NCI-H2196 treated with DMSO at 0.1 percent for 48 hours (cell line): ENCODE results near the gene RCSD1.

Source experiments
- DNase-seq: peaks from one replicate; lab custom pipeline; 2025; ENCODE audit not compliant: unreplicated experiment; lab: John Stamatoyannopoulos, UW

RCSD1 gene

DNA sequence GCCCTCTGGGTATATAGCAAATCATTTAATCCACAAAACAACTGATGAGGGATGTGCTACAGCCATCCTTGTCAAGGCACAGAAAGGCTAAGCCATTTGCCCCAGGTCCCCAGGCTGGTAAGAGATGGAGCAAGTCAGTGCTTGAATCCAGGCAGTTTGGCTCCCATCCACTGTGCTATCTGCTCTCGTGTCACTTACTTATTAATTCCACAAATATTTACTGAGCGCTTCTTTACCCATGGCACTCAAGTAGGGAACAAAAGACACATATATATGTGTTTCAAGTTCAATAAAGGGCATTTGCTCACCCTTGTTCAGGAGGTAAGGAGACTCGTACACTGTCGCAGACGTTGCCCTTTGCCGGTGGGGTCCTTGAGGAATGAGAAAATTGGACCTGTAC, 53.2 kb downstream of the RCSD1 start:
- DNase-seq: no peak

DNA sequence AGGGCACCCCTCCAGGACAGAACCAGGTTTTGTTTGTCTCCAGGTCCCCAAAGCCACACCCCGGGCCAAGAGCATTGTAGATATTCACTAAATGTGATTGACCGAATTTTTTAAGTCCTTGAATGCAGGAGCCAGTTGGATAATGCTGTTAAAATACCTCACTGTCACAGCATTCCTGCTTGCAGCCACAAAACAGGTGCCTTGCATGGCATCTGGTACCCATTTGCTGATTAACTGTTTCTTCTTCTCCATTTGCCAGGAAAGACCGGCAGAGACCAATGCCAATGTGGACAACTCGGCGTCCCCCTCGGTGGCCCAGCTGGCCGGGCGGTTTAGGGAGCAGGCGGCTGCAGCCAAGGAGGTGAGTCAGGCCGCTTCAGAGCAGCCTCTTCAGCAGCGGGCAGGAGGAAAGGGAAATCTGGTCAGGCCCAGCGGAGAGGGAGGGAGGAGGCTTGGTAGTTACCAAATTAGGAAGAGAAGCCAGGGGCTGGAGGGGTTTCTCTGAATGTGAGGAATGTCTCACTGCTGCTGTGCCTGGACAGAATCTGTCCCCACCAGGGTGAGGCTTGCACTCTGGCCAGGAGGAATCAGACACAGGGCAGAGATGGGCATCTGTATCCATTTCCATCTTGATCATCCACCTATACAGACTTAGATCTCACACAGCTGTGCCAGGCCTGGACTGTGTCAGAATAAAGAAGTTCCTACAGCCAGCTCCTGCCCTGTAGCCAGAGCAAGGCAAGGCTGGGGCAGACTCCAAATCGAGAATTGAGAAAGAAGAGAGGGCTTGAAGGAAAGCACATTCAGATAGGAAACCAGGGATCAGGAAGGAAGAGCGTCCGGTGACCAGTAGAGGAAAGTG, 53.8 kb downstream of the RCSD1 start:
- no peak for DNase-seq

GRCh38 chr1:167685844-167686243, 55.8 kb downstream of the RCSD1 start:
- DNase-seq: no peak

- DNase-seq: peak; percentile 26
Measured at GRCh38 chr1:167687919-167688519, 58.0 kb downstream of the RCSD1 start.

GRCh38 chr1:167689567-167689920, 59.5 kb downstream of the RCSD1 start:
- DNase-seq: no peak

- DNase-seq: no peak
Measured at GRCh38 chr1:167690053-167690452, 60.0 kb downstream of the RCSD1 start.

DNA sequence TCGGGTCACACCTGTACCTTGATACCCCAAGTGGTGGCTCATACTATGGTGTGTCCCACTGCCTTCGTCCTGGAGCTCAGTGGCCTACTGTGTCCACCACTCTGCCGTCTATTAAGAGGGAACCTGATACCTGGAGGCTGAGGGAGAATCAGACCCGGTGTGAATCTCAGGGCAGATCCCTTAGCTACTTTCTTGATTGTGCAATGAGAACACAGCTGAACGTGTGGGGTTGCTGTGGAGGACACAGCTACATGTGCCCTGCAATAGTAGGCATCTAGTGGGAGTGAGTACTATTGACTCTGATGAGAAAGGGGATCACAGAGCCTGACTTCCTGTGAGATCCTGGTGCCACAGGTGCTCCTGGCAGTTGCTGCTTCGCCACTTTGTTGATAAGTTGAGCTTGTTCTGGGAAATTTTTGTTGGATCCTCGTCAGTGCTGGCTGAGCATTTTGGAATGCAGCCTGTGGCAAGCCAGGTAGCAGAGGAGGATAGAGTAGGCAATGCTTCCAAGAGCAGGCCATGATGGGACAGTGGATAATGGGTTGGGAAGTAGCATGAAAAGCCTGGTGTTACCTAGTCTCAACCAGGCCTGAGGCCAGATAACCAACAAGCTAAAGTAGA, 63.5 kb downstream of the RCSD1 start:
- no peak for DNase-seq

- DNase-seq: no peak
Measured at GRCh38 chr1:167694691-167695090, 64.7 kb downstream of the RCSD1 start.

DNA sequence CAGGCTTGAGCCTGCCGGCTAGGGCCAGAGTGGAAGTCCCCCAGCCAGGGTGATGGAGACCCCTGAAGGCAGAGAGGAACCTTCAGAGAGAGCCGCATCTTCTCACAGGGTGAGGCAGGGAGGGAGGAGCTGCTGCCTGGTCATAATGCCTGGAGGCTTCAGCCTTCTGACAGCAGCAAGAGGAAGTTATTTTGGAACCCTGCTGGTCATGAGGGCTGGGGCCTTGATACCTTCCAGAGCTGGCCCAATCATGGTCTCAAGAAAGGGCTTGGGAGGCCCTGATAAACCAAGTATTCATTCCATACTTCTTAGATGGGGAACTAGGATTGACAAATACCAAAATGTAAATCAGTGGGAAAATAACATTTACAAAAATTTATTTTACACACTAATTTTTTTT, 65.1 kb downstream of the RCSD1 start:
- DNase-seq: no peak

DNA sequence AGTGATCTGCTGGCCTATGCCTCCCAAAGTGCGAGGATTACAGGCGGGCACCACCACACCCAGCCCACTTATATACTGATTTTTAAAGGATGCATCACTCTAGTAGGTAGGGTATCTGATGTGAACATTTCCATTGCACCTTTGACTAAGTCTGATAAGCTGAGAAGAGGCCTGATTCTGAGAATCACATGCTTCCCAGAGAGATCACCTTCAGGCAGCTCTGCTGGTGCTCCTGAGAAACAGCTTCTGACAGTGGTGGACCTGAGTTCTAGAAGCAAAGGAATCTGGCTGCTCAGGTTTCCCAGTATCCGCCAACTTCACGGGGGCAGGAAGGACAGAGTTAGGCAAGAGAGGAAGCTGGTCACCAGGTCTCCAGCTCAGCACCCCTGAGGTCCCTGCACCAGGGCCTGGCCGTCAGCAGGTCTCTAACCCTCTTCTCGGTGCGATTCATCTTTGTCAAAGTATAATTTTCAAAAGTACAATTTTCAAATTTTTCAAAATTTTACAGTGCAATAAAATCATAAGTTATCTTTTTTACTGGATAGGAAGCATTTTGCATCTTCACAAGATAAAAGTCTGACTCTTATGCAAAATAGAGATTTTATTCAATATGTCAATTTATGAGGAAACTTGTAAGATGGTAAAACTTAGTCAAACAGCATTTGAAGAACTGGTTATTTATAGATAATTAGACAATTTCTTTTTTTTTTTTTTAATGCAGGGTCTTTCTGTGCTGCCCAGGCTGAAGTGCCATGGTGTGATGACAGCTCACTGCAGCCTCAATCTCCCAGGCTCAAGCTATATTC, 65.9 kb downstream of the RCSD1 start:
- no peak for DNase-seq

GRCh38 chr1:167697667-167698141, 67.7 kb downstream of the RCSD1 start:
- DNase-seq: no peak

DNA sequence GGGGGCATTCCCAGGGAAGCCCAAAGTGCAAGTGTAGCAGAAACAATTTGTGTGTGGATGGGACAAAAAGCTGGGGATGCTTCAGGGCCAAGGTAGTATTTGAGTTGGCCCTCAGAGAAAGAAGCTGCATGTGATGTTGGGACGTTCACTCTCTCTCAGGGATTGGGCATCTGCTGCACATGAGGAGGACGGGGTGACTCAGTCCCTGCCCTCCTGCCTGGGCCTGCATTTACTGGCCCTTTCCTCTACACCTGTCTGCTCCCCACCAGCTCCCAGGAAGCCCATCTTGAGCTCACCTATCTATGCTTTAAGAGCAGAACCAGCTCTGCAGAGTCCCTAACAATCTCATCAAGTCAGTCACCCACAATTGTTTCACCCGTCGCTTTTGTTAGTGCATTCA, 68.3 kb downstream of the RCSD1 start:
- no peak for DNase-seq

DNA sequence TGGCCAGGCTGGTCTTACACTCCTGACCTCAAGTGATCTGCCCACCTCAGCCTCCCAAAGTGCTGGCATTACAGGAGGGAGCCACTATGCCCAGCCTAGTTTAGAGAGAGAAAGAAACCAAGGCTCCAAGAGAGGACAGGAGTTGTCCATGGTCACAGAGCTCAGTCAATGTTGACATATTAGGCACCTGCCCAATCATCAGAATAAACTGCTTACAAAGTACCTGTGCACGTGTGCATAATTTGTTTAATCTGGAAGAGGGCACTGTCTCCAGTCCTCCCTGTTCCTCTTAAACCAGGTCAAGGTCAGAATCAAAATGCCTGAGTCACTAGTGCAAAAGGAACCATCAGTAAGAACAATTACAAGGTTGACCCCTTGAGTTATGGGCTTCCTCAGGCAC, 71.5 kb downstream of the RCSD1 start:
- no peak for DNase-seq

- no peak for DNase-seq
Measured at GRCh38 chr1:167703557-167703956, 73.5 kb downstream of the RCSD1 start.

DNA sequence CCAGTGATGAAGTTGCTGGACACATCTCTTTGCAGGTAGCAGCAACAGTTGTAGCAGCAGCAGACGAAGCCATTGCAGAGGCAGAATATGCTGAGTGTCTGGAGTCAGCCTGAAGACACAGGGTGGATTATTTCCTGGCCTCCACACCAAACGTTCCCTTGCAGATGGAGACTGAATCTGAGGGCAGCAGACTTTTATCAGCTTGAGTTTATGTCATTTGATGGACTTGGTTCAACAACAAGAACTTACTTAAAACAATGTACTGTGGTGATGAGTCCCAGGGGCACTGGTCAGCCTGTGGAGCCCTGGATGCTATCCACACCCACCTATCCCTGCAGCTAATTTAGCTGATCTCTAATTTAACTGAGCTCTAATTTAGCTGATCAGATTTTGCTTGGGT, 74.7 kb downstream of the RCSD1 start:
- no peak for DNase-seq

DNA sequence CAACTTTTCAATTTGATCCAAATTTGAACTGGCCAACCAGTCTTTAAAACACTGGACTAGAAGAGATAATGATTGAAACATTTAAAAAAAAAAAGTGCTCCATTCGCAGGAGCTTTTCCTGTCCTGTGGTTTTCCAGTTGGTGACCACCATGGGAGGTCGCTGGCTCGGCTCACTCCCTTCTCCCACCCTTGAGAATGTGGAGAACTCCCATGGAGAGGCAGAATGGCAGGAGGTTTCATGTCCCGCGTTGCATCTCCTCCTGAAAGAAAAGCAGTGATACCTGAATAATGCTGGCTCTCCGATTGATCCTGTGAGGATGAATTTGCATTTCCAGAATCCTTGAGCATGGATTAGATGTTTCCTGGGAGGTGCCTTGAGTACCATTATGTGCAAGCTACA, 75.2 kb downstream of the RCSD1 start:
- DNase-seq: no peak

- no peak for DNase-seq
Measured at GRCh38 chr1:167706363-167706762, 76.3 kb downstream of the RCSD1 start.

DNA sequence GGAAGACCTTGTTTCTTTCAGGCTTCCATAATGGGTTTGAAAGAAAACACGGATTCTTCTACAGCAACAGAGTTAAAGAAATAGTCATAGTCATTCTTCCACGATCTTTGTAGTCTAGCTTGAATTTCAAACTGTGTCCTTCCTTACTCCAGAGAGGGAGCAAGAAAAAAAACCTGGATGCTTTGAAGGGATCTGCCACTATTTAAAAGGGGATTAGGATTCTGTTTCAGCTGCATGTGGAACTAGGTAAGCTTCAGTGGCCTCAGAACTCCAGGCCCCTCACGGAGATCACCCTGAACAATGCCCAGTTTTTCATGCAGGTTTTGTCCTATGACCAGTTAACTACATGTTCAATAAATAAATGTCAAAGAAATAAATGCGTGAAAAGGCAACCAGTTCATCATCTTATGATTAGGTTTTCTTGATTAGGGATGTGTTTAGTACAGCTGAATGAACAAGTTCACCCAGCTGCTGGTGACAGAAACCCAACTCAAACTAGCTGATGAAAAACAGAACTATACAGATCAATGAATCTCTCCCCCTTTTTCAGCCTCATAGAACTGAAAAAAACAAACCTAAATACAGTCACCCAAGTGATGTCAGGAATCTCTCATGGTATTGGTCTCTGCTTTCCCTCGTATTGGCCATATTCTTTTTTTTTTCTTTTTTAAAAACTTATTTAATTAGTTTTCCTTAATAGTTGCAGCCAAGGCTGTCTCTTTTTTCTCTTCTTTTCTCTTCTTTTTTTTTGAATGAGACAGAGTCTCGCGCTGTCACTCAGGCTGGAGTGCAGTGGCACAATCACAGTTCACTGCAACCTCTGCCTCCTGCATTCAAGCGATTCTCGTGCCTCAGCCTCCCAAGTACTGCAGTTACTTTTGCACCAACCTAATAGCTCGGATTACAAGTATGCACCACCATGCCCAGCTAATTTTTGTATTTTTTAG, 77.2 kb downstream of the RCSD1 start:
- DNase-seq: no peak

- no peak for DNase-seq
Measured at GRCh38 chr1:167707942-167708341, 77.9 kb downstream of the RCSD1 start.

GRCh38 chr1:167708940-167709389, 78.9 kb downstream of the RCSD1 start:
- DNase-seq: no peak
